Memory B cell (primary cell): ENCODE results near the gene MYO9A.
A peak's percentile ranks its signal among the peaks of the same experiment; 100 is the strongest.

Experiments
- ATAC-seq: fragments of 150-1000 bp; cut with Tn5 transposase; 2 replicates; pipeline ENCODE4 v1.10.0; 2021; ENCODE audit warnings: low read depth, mild to moderate bottlenecking, moderate library complexity
- DNase-seq, 2 donors: peaks; one replicate each; pipeline ENCODE4 v3.0.0; 2022; ENCODE audit warnings: low spot score in 2 of 2
- H3K27ac Mint-ChIP-seq: one replicate; pipeline ENCODE4 v1.8.0; 2022; ENCODE audit warnings: mild to moderate bottlenecking, moderate library complexity, mixed read lengths
- H3K27me3 Mint-ChIP-seq: one replicate; pipeline ENCODE4 v1.8.0; 2022; ENCODE audit warnings: mixed read lengths
- H3K36me3 Mint-ChIP-seq: one replicate; pipeline ENCODE4 v1.8.0; 2022; ENCODE audit warnings: mild to moderate bottlenecking, mixed read lengths
- H3K4me1 Mint-ChIP-seq: one replicate; pipeline ENCODE4 v1.8.0; 2022; ENCODE audit warnings: mixed read lengths
- H3K4me3 Mint-ChIP-seq: one replicate; pipeline ENCODE4 v1.8.0; 2022; ENCODE audit warnings: mild to moderate bottlenecking, moderate library complexity, mixed read lengths
- H3K9me3 Mint-ChIP-seq: one replicate; pipeline ENCODE4 v1.8.0; 2022; ENCODE audit warnings: mixed read lengths

Gene MYO9A

GRCh38 chr15:71798641-71799040, 319.3 kb downstream of the MYO9A start:
- Mint-ChIP-seq H3K27ac (no peak overlapping the region), H3K27me3 (peaks cover 17% of the 10 kb centered on the region)

DNA sequence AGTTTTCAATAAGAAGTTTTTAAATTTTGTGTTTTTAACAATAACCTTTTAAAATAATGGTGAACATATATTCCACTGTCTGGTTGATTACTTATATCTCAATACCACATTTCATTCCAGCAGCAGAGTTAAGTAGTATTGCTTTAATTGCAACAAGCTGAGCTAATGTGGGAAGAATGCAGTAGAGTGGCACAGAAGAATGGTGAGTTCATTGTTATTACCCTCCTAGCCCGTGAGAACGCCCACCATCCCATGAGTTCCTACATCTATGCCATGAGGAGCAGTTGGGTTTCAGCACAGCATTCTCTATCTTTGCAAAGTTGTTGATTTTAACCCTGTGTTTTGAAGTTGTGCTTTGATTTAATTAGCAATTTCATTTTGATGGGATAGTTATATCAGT, 325.4 kb downstream of the MYO9A start:
- Mint-ChIP-seq H3K27me3 (peaks cover 4% of the 10 kb centered on the region), H3K27ac (no peak overlapping the region), H3K36me3 (no peaks in the 10 kb centered on the region), H3K9me3 (no peaks in the 10 kb centered on the region), H3K4me3 (no peak overlapping the region), H3K4me1 (no peaks in the 10 kb centered on the region)
- ATAC-seq (no peak), DNase-seq (no peak)

More at GRCh38 chr15:71798641-71799040, 319.3 kb downstream of the MYO9A start:
- no peaks in the 10 kb centered on the region for H3K4me1 Mint-ChIP-seq
- DNase-seq = no peak
- no peak for ATAC-seq
- H3K4me3 Mint-ChIP-seq = no peak overlapping the region
- H3K9me3 Mint-ChIP-seq = no peaks in the 10 kb centered on the region
- H3K36me3 Mint-ChIP-seq = peaks cover 2% of the 10 kb centered on the region

DNA sequence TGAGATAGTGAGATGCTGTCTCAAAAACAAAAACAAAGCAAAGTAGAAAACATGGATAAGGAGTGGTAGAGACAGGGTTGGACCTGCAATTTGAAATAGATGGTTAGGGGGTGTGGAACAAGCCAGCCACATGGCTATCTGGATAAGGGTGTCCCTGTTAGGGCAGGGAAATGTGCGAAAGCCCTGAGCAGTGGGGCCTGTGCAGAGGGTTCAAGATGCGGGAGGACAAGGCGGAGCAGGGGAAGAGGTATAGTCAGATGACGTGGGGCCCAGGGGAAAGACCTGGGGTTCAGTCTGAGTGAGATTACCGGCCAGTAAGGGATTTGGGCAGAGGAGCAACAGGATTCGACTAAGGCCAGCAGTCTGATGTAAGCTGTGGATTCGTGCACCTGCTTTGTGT, 326.0 kb downstream of the MYO9A start:
- ATAC-seq (no peak), DNase-seq (no peak)
- Mint-ChIP-seq H3K4me3 (no peak overlapping the region), H3K27me3 (peaks cover 4% of the 10 kb centered on the region), H3K27ac (no peak overlapping the region), H3K9me3 (no peaks in the 10 kb centered on the region), H3K4me1 (no peaks in the 10 kb centered on the region), H3K36me3 (no peaks in the 10 kb centered on the region)

- no peak for ATAC-seq
- Mint-ChIP-seq H3K36me3 (no peaks in the 10 kb centered on the region), H3K4me3 (no peak overlapping the region), H3K9me3 (no peaks in the 10 kb centered on the region), H3K4me1 (no peaks in the 10 kb centered on the region), H3K27me3 (peaks cover 11% of the 10 kb centered on the region), H3K27ac (no peak overlapping the region)
- no peak for DNase-seq
Measured at GRCh38 chr15:71790081-71790480, 327.9 kb downstream of the MYO9A start.

GRCh38 chr15:71789616-71790015, 328.3 kb downstream of the MYO9A start:
- Mint-ChIP-seq H3K27me3 (peaks cover 11% of the 10 kb centered on the region), H3K4me3 (no peak overlapping the region), H3K36me3 (no peaks in the 10 kb centered on the region), H3K4me1 (no peaks in the 10 kb centered on the region), H3K27ac (no peak overlapping the region), H3K9me3 (no peaks in the 10 kb centered on the region)
- ATAC-seq = no peak
- no peak for DNase-seq

GRCh38 chr15:71788646-71789579, 329.0 kb downstream of the MYO9A start:
- no peaks in the 10 kb centered on the region for H3K9me3 Mint-ChIP-seq
- ATAC-seq = no peak
- H3K4me3 Mint-ChIP-seq = no peak overlapping the region
- no peaks in the 10 kb centered on the region for H3K4me1 Mint-ChIP-seq
- no peak overlapping the region for H3K27ac Mint-ChIP-seq
- peaks cover 11% of the 10 kb centered on the region for H3K27me3 Mint-ChIP-seq
- H3K36me3 Mint-ChIP-seq = no peaks in the 10 kb centered on the region
- DNase-seq = no peak

GRCh38 chr15:71786673-71787072, 331.3 kb downstream of the MYO9A start:
- Mint-ChIP-seq H3K9me3 (no peaks in the 10 kb centered on the region), H3K27me3 (peaks cover 14% of the 10 kb centered on the region), H3K4me1 (no peaks in the 10 kb centered on the region), H3K4me3 (no peak overlapping the region), H3K36me3 (no peaks in the 10 kb centered on the region), H3K27ac (no peak overlapping the region)
- ATAC-seq (no peak), DNase-seq (no peak)

DNA sequence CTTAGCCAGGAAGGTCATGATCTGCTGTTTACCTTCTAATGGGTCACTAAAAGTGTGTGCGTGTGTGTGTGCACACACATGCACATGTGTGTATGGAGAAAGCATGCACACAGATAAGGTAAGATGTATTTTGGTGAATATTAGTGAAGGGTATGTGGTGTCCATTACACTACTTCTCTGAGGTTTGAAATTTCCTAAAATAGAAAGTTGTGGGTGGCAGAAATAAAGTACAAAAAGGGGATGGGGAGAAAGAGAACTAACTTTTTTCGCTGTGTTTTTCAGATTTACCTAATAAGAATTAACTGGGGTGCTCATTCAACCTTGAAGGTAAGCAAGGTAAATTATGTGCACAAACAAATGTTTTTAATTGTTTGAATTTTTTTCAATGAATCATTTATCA, 332.0 kb downstream of the MYO9A start:
- Mint-ChIP-seq H3K27me3 (peaks cover 19% of the 10 kb centered on the region), H3K4me3 (no peak overlapping the region), H3K36me3 (no peaks in the 10 kb centered on the region), H3K4me1 (peaks cover 3% of the 10 kb centered on the region), H3K9me3 (no peaks in the 10 kb centered on the region), H3K27ac (no peak overlapping the region)
- no peak for ATAC-seq
- no peak for DNase-seq

GRCh38 chr15:71784719-71785118, 333.2 kb downstream of the MYO9A start:
- DNase-seq (no peak), ATAC-seq (no peak)
- H3K4me1 Mint-ChIP-seq = peaks cover 7% of the 10 kb centered on the region
- no peaks in the 10 kb centered on the region for H3K9me3 Mint-ChIP-seq
- no peaks in the 10 kb centered on the region for H3K36me3 Mint-ChIP-seq
- peaks cover 19% of the 10 kb centered on the region for H3K27me3 Mint-ChIP-seq
- no peak overlapping the region for H3K4me3 Mint-ChIP-seq
- no peak overlapping the region for H3K27ac Mint-ChIP-seq

DNA sequence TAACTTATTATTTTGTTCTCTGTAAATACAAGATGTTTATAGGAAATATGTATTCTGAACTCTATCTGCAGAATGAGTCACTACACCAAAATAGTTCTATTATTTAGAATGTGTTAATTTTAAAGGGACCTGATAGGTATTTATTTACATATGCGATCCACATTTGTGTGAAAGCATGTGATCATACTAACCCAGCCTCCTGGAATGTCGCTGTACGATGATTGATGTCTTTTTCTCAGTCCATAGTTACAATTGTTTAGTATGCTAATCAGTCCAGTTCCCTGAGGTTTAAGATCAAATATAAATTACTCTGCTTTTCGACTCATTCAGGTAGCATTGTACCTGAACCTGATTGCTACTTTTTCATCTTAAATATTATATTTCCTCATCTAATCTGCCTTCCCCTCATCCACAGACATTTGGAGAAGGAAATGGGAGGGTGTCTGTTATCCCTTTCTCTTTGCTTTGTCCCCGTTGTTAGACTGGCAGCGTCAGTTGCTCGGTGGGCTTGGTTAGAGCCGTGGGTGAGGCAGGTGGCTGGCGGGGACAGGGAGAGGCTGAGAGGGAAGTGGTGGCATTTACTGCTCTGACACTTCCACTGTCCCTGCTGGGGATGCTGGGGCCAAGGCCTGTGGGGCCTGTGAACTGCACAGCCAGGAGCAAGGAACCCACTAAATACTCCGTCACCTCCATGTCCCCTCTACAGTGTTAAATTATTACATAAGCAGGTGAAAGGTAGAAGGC, 335.4 kb downstream of the MYO9A start:
- Mint-ChIP-seq H3K36me3 (no peaks in the 10 kb centered on the region), H3K4me3 (no peak overlapping the region), H3K9me3 (no peaks in the 10 kb centered on the region), H3K27me3 (peaks cover 17% of the 10 kb centered on the region), H3K4me1 (peaks cover 7% of the 10 kb centered on the region), H3K27ac (no peak overlapping the region)
- DNase-seq (no peak), ATAC-seq (no peak)

- Mint-ChIP-seq H3K9me3 (no peaks in the 10 kb centered on the region), H3K4me3 (no peak overlapping the region), H3K36me3 (no peaks in the 10 kb centered on the region), H3K27ac (no peak overlapping the region), H3K4me1 (peaks cover 7% of the 10 kb centered on the region), H3K27me3 (peaks cover 17% of the 10 kb centered on the region)
- DNase-seq (no peak), ATAC-seq (no peak)
Measured at GRCh38 chr15:71781965-71782265, 336.0 kb downstream of the MYO9A start.

DNA sequence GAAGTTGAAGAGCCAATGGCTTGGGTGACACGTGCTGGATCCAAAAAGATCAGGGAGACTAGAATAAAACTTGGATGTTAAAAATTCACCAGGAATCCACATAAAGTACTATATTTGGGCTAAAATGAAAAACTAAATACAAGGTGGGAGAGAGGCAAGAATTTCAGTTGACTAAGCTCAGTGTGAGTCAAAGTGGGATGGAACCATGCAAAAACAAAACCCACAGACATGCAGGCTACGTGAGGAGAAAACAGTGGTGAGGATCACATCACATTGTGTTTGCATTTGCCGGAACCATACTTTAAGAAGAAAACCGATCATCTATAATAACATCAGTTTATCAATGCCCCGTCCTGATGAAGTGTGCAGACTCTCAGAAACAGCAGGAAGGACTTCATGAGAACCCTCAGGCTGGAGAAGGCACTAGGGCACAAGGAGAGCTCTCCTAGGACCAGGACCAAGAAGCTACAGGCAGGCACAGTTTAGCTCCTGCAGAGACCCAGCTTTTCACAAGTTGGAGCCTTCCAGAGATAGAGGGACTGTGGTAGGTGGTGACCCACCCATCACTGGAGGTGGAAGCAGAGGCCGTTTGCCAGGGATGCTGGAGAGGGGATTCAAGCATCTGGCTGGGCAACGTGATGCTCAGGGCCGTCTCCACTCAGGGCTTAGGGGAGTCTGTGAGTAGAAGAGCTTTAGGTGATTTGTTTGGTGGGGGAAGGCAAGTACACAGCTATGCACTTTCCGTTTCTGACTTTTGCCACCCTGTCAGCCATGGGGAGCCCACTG, 336.6 kb downstream of the MYO9A start:
- DNase-seq (no peak), ATAC-seq (no peak)
- Mint-ChIP-seq H3K4me1 (peaks cover 7% of the 10 kb centered on the region), H3K27ac (no peak overlapping the region), H3K36me3 (no peaks in the 10 kb centered on the region), H3K9me3 (no peaks in the 10 kb centered on the region), H3K27me3 (peaks cover 13% of the 10 kb centered on the region), H3K4me3 (no peak overlapping the region)

DNA sequence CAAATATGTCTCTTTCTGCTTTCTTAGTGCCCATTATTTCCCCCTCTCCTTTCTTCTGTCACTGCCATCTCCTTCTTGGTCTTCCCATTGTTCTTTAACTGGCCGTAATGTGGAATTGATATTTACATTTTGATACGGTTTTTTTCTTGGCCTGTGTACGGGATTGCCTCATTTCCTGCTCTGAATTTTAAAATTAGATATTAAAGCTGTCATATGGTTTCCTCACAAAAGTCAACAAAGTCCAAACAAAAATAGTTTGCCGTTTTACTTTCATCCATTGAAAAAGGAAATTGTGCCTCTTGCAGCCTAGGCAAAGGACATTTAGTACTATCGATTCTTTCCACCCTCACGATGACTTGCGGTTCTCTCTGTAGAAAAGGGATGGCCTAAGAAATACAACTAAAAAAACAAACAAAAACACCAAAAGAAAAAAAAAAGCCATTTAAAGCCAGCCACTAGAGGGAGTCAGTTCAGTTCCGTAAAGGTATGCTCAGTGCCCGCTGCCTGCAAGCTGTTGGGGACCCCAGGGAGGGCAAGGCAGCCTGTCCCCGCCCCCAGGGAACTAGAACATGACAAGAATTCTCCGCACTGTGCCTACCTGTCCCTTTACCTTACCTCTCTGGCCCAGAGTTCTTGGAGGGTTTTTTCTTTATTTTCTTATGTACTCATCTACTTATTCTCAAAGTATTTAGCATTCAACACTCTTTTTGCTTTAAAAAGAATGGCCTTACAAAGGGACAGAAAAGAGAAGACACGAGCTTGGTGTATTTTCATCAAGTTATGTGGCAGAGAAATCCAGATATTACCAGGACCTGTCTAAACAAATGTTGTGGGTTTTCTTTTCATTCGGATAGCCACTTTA, 337.6 kb downstream of the MYO9A start:
- Mint-ChIP-seq H3K9me3 (no peaks in the 10 kb centered on the region), H3K27ac (peak overlapping the region; percentile 24), H3K36me3 (no peaks in the 10 kb centered on the region), H3K4me1 (peaks cover 7% of the 10 kb centered on the region), H3K27me3 (peaks cover 11% of the 10 kb centered on the region), H3K4me3 (no peak overlapping the region)
- peak; percentile 22 to 33 for DNase-seq
- ATAC-seq = peak; percentile 75
